Mesenchymal stem cell (in vitro differentiated cells and primary cell): ENCODE data around the gene FAM180A.
A peak's percentile ranks its signal among the peaks of the same experiment; 100 is the strongest.

Source experiments
- DNase-seq: peaks from one replicate; pipeline ENCODE4 v3.0.0-alpha.2; 2013
- H2AFZ ChIP-seq: one replicate; pipeline ENCODE4 v1.6.1; 2013; ENCODE audit warnings: low read depth, mild to moderate bottlenecking, control low read depth, inconsistent platforms, low read length, moderate library complexity
- H2AK5ac ChIP-seq: 2 replicates; pipeline ENCODE4 v1.6.1; 2013; ENCODE audit warnings: low read length, moderate library complexity, mild to moderate bottlenecking, inconsistent platforms; ENCODE audit not compliant: severe bottlenecking
- H2BK120ac ChIP-seq: one replicate; pipeline ENCODE4 v1.6.1; 2013; ENCODE audit warnings: low read depth, mild to moderate bottlenecking, inconsistent platforms, low read length, moderate library complexity
- H2BK12ac ChIP-seq, 2 experiments: one replicate each; pipeline ENCODE4 v1.6.1; 2013; ENCODE audit warnings: inconsistent platforms in 2 of 2, low read length in 2 of 2, mild to moderate bottlenecking in 2 of 2, moderate library complexity in 2 of 2, control low read depth in 1 of 2
- H2BK15ac ChIP-seq: one replicate; pipeline ENCODE4 v1.6.1; 2013; ENCODE audit warnings: mild to moderate bottlenecking, low read depth, inconsistent platforms; ENCODE audit not compliant: poor library complexity, severe bottlenecking
- H2BK5ac ChIP-seq: 2 replicates; pipeline ENCODE4 v1.6.1; 2013; ENCODE audit warnings: low read depth, mild to moderate bottlenecking, low read length, control low read depth, inconsistent platforms; ENCODE audit not compliant: poor library complexity, severe bottlenecking
- H3K14ac ChIP-seq, 2 experiments: one replicate each; pipeline ENCODE4 v1.6.1; 2013; ENCODE audit warnings: inconsistent platforms in 2 of 2, low read length in 2 of 2, control low read depth in 1 of 2, mild to moderate bottlenecking in 1 of 2, moderate library complexity in 1 of 2
- H3K18ac ChIP-seq, 2 experiments: one replicate each; pipeline ENCODE4 v1.6.1; 2013; ENCODE audit warnings: inconsistent platforms in 2 of 2, low read length in 2 of 2, control low read depth in 1 of 2, low read depth in 1 of 2, mild to moderate bottlenecking in 1 of 2
- H3K23ac ChIP-seq, 2 experiments: one replicate each; pipeline ENCODE4 v1.6.1; 2013; ENCODE audit warnings: inconsistent platforms in 2 of 2, low read length in 2 of 2, mild to moderate bottlenecking in 2 of 2, moderate library complexity in 2 of 2, control low read depth in 1 of 2
- H3K27ac ChIP-seq: 2 replicates; pipeline ENCODE4 v1.5.1; 2013; ENCODE audit warnings: mild to moderate bottlenecking, moderate library complexity, low read length, control low read depth, inconsistent platforms; ENCODE audit not compliant: poor library complexity, severe bottlenecking
- H3K27me3 ChIP-seq, 2 experiments: 2 replicates each; pipeline versions ENCODE4 v1.6.1 to v1.7.0; 2013; ENCODE audit warnings: low read length in 2 of 2, mild to moderate bottlenecking in 2 of 2, moderate library complexity in 2 of 2, control low read depth in 1 of 2, inconsistent platforms in 1 of 2; ENCODE audit not compliant: control insufficient read depth in 1 of 2, insufficient read depth in 1 of 2
- H3K36me3 ChIP-seq, 2 experiments: 2 replicates each; pipeline versions ENCODE4 v1.6.1 to v1.7.0; 2013; ENCODE audit warnings: low read length in 2 of 2, control low read depth in 1 of 2, inconsistent platforms in 1 of 2, low read depth in 1 of 2, mild to moderate bottlenecking in 1 of 2; ENCODE audit not compliant: insufficient read depth in 2 of 2, control insufficient read depth in 1 of 2
- H3K4ac ChIP-seq, 2 experiments: one replicate each; pipeline ENCODE4 v1.6.1; 2013; ENCODE audit warnings: inconsistent platforms in 2 of 2, low read length in 2 of 2, mild to moderate bottlenecking in 2 of 2, moderate library complexity in 2 of 2, control low read depth in 1 of 2, low read depth in 1 of 2
- H3K4me1 ChIP-seq: 2 replicates; pipeline ENCODE4 v1.6.1; 2013; ENCODE audit warnings: low read depth, low read length, control low read depth; ENCODE audit not compliant: control insufficient read depth, insufficient read depth
- H3K4me2 ChIP-seq: 2 replicates; pipeline ENCODE4 v1.6.1; 2013; ENCODE audit warnings: low read length, mild to moderate bottlenecking, inconsistent platforms; ENCODE audit not compliant: poor library complexity, severe bottlenecking
- H3K4me3 ChIP-seq, 2 experiments: 2 replicates each; pipeline versions ENCODE4 v1.5.1 to v1.7.0; 2013; ENCODE audit warnings: low read length in 2 of 2, mild to moderate bottlenecking in 2 of 2, control low read depth in 1 of 2, low read depth in 1 of 2; ENCODE audit not compliant: insufficient read depth in 1 of 2
- H3K79me1 ChIP-seq: replicated peaks from 2 replicates; pipeline ENCODE4 v1.6.1; 2013; ENCODE audit warnings: mild to moderate bottlenecking, control low read depth, low read length, inconsistent platforms; ENCODE audit not compliant: poor library complexity, severe bottlenecking
- H3K9ac ChIP-seq: 2 replicates; pipeline ENCODE4 v1.7.0; 2013; ENCODE audit warnings: mild to moderate bottlenecking, low read length, moderate library complexity
- H3K9me3 ChIP-seq: 2 replicates; pipeline ENCODE4 v1.7.0; 2013; ENCODE audit warnings: mild to moderate bottlenecking, low read length; ENCODE audit not compliant: control insufficient read depth
- H4K8ac ChIP-seq: one replicate; pipeline ENCODE4 v1.6.1; 2013; ENCODE audit warnings: inconsistent platforms, mild to moderate bottlenecking, low read length, moderate library complexity
- H4K91ac ChIP-seq: one replicate; pipeline ENCODE4 v1.6.1; 2013; ENCODE audit warnings: mild to moderate bottlenecking, low read length, inconsistent platforms
- WGBS: methylation state at CpG from one replicate; pipeline ENCODE4 v1.1.7; 2013; ENCODE audit warnings: mixed read lengths; 5-methylcytosine and 5-hydroxymethylcytosine counted together

FAM180A gene

DNA sequence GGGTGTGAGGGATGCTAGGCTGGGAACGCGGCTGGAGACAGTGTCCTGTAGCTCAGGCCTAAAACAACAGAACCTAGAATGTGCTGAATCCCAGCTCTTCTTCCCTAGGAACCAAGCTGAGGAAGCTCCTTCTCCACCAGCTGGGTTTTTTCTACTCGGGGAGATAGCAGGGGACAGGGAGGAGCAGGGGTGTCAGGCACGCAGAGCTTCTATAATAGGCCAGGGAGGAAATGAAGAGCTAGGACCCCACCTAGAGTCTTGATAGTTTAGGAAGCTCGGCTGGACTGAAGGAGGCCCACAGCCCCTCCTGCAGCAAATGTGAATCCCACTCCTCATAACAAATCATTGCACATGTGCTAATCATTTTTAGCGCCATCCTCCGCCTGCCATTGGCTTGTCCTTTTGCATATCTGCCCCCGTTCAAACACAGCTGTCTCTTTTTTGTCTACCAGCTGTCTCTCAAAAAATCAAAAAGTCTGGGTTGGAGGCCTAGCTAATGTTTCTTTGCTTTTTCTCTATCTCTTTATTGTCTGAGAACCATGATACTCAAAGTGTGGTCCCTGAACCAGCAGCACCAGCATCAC, 24.1 kb upstream of the FAM180A start:
- peak overlapping the region; percentile 77 for H2AFZ ChIP-seq
- no peaks in the 10 kb centered on the region for H3K36me3 ChIP-seq
- no peak overlapping the region for H2BK15ac ChIP-seq
- H4K8ac ChIP-seq: peak overlapping the region; percentile 69
- H3K79me1 ChIP-seq: no peaks in the 10 kb centered on the region
- 84% methylated on average over 7 of the region's 8 CpGs for WGBS
- DNase-seq: no peak
- peak overlapping the region; percentile 38 for H3K9ac ChIP-seq
- H2AK5ac ChIP-seq: no peak overlapping the region
- H3K14ac ChIP-seq: no peak overlapping the region
- no peak overlapping the region for H2BK120ac ChIP-seq
- H2BK5ac ChIP-seq: no peak overlapping the region
- no peaks in the 10 kb centered on the region for H3K4me1 ChIP-seq
- peak overlapping the region in 1 of 2 experiments; percentile 29 for H3K18ac ChIP-seq
- no peak overlapping the region for H3K23ac ChIP-seq
- no peak overlapping the region for H4K91ac ChIP-seq
- H3K4me2 ChIP-seq: no peak overlapping the region
- no peak overlapping the region for H3K27ac ChIP-seq
- H2BK12ac ChIP-seq: peak overlapping the region in 1 of 2 experiments; percentile 29
- no peak overlapping the region for H3K4me3 ChIP-seq
- H3K27me3 ChIP-seq: peaks cover 0 to 9% of the 10 kb centered on the region in 2 experiments
- H3K9me3 ChIP-seq: peaks cover 2% of the 10 kb centered on the region
- H3K4ac ChIP-seq: peak overlapping the region in 1 of 2 experiments; percentile 11

DNA sequence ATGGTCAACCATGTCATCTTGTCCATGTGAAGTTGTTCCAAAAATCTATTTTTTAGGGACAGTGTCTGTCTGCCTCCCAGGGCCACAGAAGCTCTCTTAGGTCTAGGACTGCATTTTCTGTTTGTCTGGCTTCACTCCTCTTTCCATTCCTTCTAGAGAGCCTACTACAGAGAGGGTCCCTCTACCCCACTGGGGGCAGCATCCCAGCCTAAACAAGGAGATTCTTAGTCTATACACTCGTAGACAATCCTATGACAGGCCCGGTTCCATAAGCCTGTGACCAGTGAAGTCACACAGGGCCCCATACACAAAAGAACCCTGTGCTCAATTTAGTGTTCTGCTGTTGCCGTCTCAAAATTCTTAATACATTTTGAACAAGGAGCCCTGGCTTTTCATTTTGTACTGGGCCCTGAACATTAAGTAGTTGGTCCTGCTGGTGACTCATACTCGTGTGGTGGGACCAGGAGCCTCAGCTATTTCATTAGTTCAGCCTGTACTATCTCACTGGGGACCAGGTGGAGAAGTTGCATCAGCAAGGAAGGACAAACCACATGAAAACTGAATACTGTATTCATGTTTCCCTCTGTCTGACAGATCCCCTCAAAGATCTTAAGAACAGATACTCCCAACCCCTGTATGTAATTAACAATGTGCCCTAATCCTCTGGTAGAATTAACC, 23.5 kb upstream of the FAM180A start:
- Histone ChIP-seq H2BK120ac (no peak overlapping the region), H2BK5ac (no peak overlapping the region), H4K91ac (peak overlapping the region; percentile 11), H2BK12ac (peak overlapping the region; percentile 23 to 52), H3K27ac (no peak overlapping the region), H2AK5ac (no peak overlapping the region), H3K23ac (no peak overlapping the region), H3K27me3 (peaks cover 0 to 11% of the 10 kb centered on the region in 2 experiments), H3K4me2 (no peak overlapping the region), H2AFZ (peak overlapping the region; percentile 77), H3K4ac (no peak overlapping the region), H2BK15ac (no peak overlapping the region), H3K79me1 (no peaks in the 10 kb centered on the region), H3K4me3 (no peak overlapping the region), H3K36me3 (no peaks in the 10 kb centered on the region), H3K9me3 (no peaks in the 10 kb centered on the region), H3K9ac (peak overlapping the region; percentile 38), H4K8ac (no peak overlapping the region), H3K18ac (peak overlapping the region; percentile 48 to 60), H3K4me1 (no peaks in the 10 kb centered on the region), H3K14ac (peak overlapping the region in 1 of 2 experiments; percentile 46)
- DNase-seq: peak; percentile 82
- 71% methylated on average over 4 of the region's 4 CpGs for WGBS

DNA sequence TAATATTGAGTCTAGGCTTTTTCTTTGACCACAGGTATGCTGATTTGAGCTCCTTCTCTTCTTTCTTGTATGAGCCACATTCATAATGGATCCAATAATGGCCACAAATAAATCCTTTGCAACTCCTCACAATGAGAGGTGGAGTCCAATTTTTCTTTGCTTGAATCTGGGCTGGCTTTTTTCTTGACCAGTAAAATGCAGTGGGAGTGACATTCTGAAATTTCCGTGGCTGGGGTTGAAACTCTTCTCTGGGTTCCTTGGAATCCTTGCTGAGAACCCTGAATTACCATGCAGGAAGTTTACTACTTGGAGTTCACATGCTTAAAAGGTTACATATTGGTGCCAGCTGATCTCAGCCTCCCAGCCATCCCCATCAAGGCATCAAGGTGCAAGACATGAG, 22.4 kb upstream of the FAM180A start:
- no peaks in the 10 kb centered on the region for H3K36me3 ChIP-seq

DNA sequence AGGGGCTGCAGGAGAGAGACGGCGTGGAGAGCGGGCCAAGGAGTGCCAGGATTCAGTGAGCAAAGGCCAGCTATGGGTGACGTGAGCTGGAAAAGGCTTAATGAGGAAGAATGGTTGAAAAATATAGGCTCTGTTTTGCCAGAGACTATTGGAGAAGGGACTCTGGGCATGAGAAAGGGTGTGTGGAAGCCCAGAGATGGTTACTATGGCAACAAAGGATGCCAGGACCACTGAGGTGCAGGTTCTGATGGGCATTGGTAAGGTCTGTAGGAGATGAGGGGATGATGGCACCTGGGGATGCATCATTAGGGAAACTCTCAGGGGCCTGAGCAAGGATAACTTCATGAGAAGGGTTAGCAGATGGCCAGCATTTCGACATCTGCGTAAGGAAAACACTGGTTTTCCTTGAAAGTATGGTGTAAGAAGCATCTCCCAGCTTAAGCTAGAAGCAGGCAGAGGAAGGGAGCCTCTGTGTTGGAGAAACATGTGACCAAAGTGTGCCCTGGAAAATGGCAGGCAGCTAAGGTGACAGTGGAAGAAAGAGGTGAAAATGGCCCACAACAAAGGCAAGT, 21.6 kb upstream of the FAM180A start:
- H3K4me3 ChIP-seq: no peak overlapping the region
- H3K14ac ChIP-seq: no peak overlapping the region
- H3K9me3 ChIP-seq: no peaks in the 10 kb centered on the region
- no peaks in the 10 kb centered on the region for H3K4me1 ChIP-seq
- H4K91ac ChIP-seq: no peak overlapping the region
- no peak overlapping the region for H3K18ac ChIP-seq
- H2BK15ac ChIP-seq: no peak overlapping the region
- no peak overlapping the region for H4K8ac ChIP-seq
- peak overlapping the region in 1 of 2 experiments; percentile 86 for H3K23ac ChIP-seq
- peaks cover 0 to 22% of the 10 kb centered on the region in 2 experiments for H3K27me3 ChIP-seq
- H3K27ac ChIP-seq: no peak overlapping the region
- H2BK120ac ChIP-seq: no peak overlapping the region
- H3K4ac ChIP-seq: no peak overlapping the region
- H3K4me2 ChIP-seq: no peak overlapping the region
- no peaks in the 10 kb centered on the region for H3K79me1 ChIP-seq
- H3K36me3 ChIP-seq: no peaks in the 10 kb centered on the region
- H2AK5ac ChIP-seq: no peak overlapping the region
- DNase-seq: peak; percentile 81
- H3K9ac ChIP-seq: no peak overlapping the region
- H2AFZ ChIP-seq: no peak overlapping the region
- H2BK5ac ChIP-seq: no peak overlapping the region
- 96% methylated on average over 6 of the region's 6 CpGs for WGBS
- no peak overlapping the region for H2BK12ac ChIP-seq

More for the DNA sequence above, 22.4 kb upstream of the FAM180A start:
- Histone ChIP-seq H3K4me3 (no peak overlapping the region), H2BK15ac (no peak overlapping the region), H2AFZ (no peak overlapping the region), H3K9ac (no peak overlapping the region), H2AK5ac (no peak overlapping the region), H3K18ac (no peak overlapping the region), H3K27me3 (peaks cover 0 to 18% of the 10 kb centered on the region in 2 experiments), H3K79me1 (no peaks in the 10 kb centered on the region), H3K4ac (no peak overlapping the region), H3K14ac (no peak overlapping the region), H3K27ac (no peak overlapping the region), H3K4me1 (no peaks in the 10 kb centered on the region), H3K23ac (no peak overlapping the region), H4K8ac (no peak overlapping the region), H4K91ac (no peak overlapping the region), H2BK5ac (no peak overlapping the region), H2BK120ac (no peak overlapping the region), H3K9me3 (no peaks in the 10 kb centered on the region), H3K4me2 (no peak overlapping the region), H2BK12ac (no peak overlapping the region)
- DNase-seq: no peak
- whole genome bisulfite sequencing: 84% methylated on average over 1 of the region's 1 CpG
